ENCODE data around the gene TADA2B. TPM values are rescaled to one million over a fixed set of nuclear protein-coding genes. Genes with fewer than 3 reads are reported as not detected.

TADA2B gene
- total and polyA plus RNA-seq, 7 experiments from 2014 or later = 4.0 to 49.0 (median 30.5) TPM

- CTCF ChIA-PET = interaction anchor here (0.6 to 6.9 kb wide), 5 partner anchors 27 to 325 kb away, joined by 3 to 73 read pairs (median 3); partner anchors contain the start of gene GRPEL1
- H3K27ac ChIP-seq (ENCODE audit: low read depth, low read length) = peak overlapping the region; percentile 60
- peaks cover 0 to 15% (median 0%) of the 10 kb centered on the region in 5 donors for H3K27me3 Mint-ChIP-seq
Observed at GRCh38 chr4:7041801-7042502, 1.2 kb upstream of the TADA2B start.

GRCh38 chr4:7042503-7043283 lies 479 bp upstream of the TADA2B start:
- peaks cover 38 to 58% (median 52%) of the 10 kb centered on the region in 7 donors for H3K4me1 Mint-ChIP-seq
- no peaks in the 10 kb centered on the region for H3K27me3 ChIP-seq (ENCODE audit: control insufficient read depth in 2 of 2, insufficient read depth in 2 of 2, low read length in 2 of 2)
- peak overlapping the region; percentile 60 for H3K27ac ChIP-seq (ENCODE audit: low read depth, low read length)
- H3K36me3 ChIP-seq (ENCODE audit: control insufficient read depth in 2 of 3, insufficient read depth in 3 of 3, low read length in 3 of 3) = peaks cover 0 to 26% (median 0%) of the 10 kb centered on the region in 3 experiments
- ChIA-PET CTCF (interaction anchor here (0.6 to 6.9 kb wide), 8 partner anchors 9 to 341 kb away, joined by 3 to 73 read pairs (median 3); partner anchors contain the start of gene GRPEL1), POLR2A (interaction anchor here (0.6 to 8.2 kb wide), 19 partner anchors 8 to 611 kb away, joined by 3 to 173 read pairs (median 4); partner anchors contain the start of genes BLOC1S4, GRPEL1, KIAA0232 and MRFAP1)
- H3K9me3 ChIP-seq (ENCODE audit: control insufficient read depth in 2 of 3, low read length in 3 of 3) = no peaks in the 10 kb centered on the region
- H3K4me3 ChIP-seq (ENCODE audit: low read length) = peak overlapping the region; percentile 66
- H3K4me1 ChIP-seq (ENCODE audit: control insufficient read depth in 2 of 2, insufficient read depth in 2 of 2, low read length in 2 of 2) = peaks cover 33 to 38% of the 10 kb centered on the region in 2 donors
- DNase-seq = peak; percentile 79 to 99 (median 88)
- intact Hi-C loops (cut with micrococcal nuclease) = loop anchor here (1.0 kb wide), 10 partner anchors 26 to 402 kb away; partner anchors contain the start of genes GRPEL1 (in 2 of the 2), MRFAP1 (in 2 of the 2), TBC1D14 (in 2 of the 2) and BLOC1S4 (in 1 of the 2)
- H3K27me3 Mint-ChIP-seq = peaks cover 0 to 15% (median 0%) of the 10 kb centered on the region in 5 donors
- peak; percentile 89 for ATAC-seq
- peaks cover 0 to 12% (median 4%) of the 10 kb centered on the region in 5 donors for H3K36me3 Mint-ChIP-seq
- peak overlapping the region; percentile 81 to 94 (median 90) for H3K4me3 Mint-ChIP-seq
- H3K9me3 Mint-ChIP-seq = peaks cover 0 to 4% (median 0%) of the 10 kb centered on the region in 11 donors
- peak overlapping the region; percentile 71 to 90 (median 86) for H3K27ac Mint-ChIP-seq

More at GRCh38 chr4:7041801-7042502, 1.2 kb upstream of the TADA2B start:
- no peak for ATAC-seq
- Histone ChIP-seq H3K27me3 (ENCODE audit: control insufficient read depth in 2 of 2, insufficient read depth in 2 of 2, low read length in 2 of 2) (no peaks in the 10 kb centered on the region), H3K36me3 (ENCODE audit: control insufficient read depth in 2 of 3, insufficient read depth in 3 of 3, low read length in 3 of 3) (peaks cover 0 to 22% (median 0%) of the 10 kb centered on the region in 3 experiments), H3K4me1 (ENCODE audit: control insufficient read depth in 2 of 2, insufficient read depth in 2 of 2, low read length in 2 of 2) (peaks cover 28 to 31% of the 10 kb centered on the region in 2 donors), H3K4me3 (ENCODE audit: low read length) (peak overlapping the region; percentile 66), H3K9me3 (ENCODE audit: control insufficient read depth in 2 of 3, low read length in 3 of 3) (no peaks in the 10 kb centered on the region)
- Mint-ChIP-seq H3K4me1 (peaks cover 32 to 57% (median 50%) of the 10 kb centered on the region in 7 donors), H3K4me3 (peak overlapping the region; percentile 76 to 90 (median 82)), H3K36me3 (peaks cover 0 to 12% (median 4%) of the 10 kb centered on the region in 5 donors), H3K27ac (peak overlapping the region; percentile 48 to 88 (median 72)), H3K9me3 (peaks cover 0 to 4% (median 0%) of the 10 kb centered on the region in 11 donors)
- intact Hi-C loops (cut with micrococcal nuclease) = loop anchor here in 1 of 2 donors (1.0 kb wide), 1 partner anchor 402 kb away; the partner anchor contains the start of gene MRFAP1
- peak in 6 of 9 donors; percentile 14 to 33 (median 25) for DNase-seq
- POLR2A ChIA-PET = interaction anchor here (0.7 to 8.2 kb wide), 8 partner anchors 9 to 325 kb away, joined by 3 to 173 read pairs (median 5); partner anchors contain the start of genes GRPEL1 and TBC1D14

DNA sequence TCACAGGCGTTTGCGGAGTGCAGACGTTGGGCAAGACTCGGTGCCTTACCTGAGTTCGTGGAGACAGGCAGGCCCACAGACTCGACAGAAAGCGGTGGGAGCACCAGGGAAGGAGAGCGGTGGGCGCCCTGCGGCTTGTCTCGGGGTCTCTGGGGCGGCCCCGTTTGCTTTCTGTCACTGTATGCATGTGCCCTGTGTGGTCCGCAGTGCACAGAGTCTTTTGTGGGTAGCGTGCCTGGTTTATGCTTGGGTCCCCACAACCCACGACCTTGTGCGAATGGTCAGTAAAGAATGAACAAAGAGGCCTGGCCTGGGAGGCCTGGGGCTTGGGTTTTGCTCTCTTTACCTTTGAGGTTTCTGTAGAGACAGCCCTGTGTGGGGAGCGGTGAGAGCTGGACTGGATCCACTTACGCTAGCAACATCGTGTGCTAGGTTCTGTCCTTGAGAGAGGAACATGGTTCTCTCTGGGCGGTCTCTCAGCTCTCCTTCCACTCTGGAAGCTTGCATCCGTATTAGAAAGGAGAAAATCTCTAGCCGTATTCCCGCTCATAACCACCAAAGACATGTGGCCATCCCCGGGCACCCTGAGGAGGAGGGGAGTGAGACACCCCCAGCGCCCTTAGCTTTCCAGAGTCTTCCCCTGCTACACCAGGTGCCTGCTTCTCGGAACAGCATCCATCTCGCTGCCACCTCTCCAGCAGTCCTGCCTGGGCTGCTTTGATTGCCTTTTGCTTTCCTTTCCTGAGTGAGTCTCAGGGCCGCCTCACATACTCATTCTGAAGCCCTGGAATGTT lies 1.2 kb downstream of the TADA2B start:
- H3K36me3 ChIP-seq (ENCODE audit: control insufficient read depth in 2 of 3, insufficient read depth in 3 of 3, low read length in 3 of 3) = peaks cover 0 to 26% (median 0%) of the 10 kb centered on the region in 3 experiments
- peaks cover 0 to 15% (median 0%) of the 10 kb centered on the region in 5 donors for H3K27me3 Mint-ChIP-seq
- H3K4me3 ChIP-seq (ENCODE audit: low read length) = peak overlapping the region; percentile 84
- no peak for DNase-seq
- H3K27ac ChIP-seq (ENCODE audit: low read depth, low read length) = peak overlapping the region; percentile 85
- no peaks in the 10 kb centered on the region for H3K9me3 ChIP-seq (ENCODE audit: control insufficient read depth in 2 of 3, low read length in 3 of 3)
- ATAC-seq = no peak
- intact Hi-C loops (cut with micrococcal nuclease) = no loop called here
- peaks cover 0 to 4% (median 0%) of the 10 kb centered on the region in 11 donors for H3K9me3 Mint-ChIP-seq
- ChIA-PET CTCF (interaction anchor here (0.6 to 6.9 kb wide), 4 partner anchors 8 to 349 kb away, joined by 3 to 73 read pairs (median 4); partner anchors contain the start of gene GRPEL1), POLR2A (interaction anchor here (0.9 to 8.2 kb wide), 13 partner anchors 8 to 404 kb away, joined by 3 to 173 read pairs (median 5); partner anchors contain the start of genes GRPEL1, KIAA0232, MRFAP1 and TBC1D14)
- peak overlapping the region; percentile 76 to 92 (median 87) for H3K27ac Mint-ChIP-seq
- peak overlapping the region; percentile 90 to 95 (median 92) for H3K4me3 Mint-ChIP-seq
- H3K4me1 Mint-ChIP-seq = peaks cover 44 to 65% (median 57%) of the 10 kb centered on the region in 7 donors
- H3K27me3 ChIP-seq (ENCODE audit: control insufficient read depth in 2 of 2, insufficient read depth in 2 of 2, low read length in 2 of 2) = no peaks in the 10 kb centered on the region
- H3K36me3 Mint-ChIP-seq = peaks cover 0 to 12% (median 4%) of the 10 kb centered on the region in 5 donors
- peaks cover 33 to 42% of the 10 kb centered on the region in 2 donors for H3K4me1 ChIP-seq (ENCODE audit: control insufficient read depth in 2 of 2, insufficient read depth in 2 of 2, low read length in 2 of 2)

GRCh38 chr4:7045553-7045952 lies 2.4 kb downstream of the TADA2B start:
- Histone ChIP-seq H3K27me3 (ENCODE audit: control insufficient read depth in 2 of 2, insufficient read depth in 2 of 2, low read length in 2 of 2) (no peaks in the 10 kb centered on the region), H3K36me3 (ENCODE audit: control insufficient read depth in 2 of 3, insufficient read depth in 3 of 3, low read length in 3 of 3) (peaks cover 0 to 39% (median 0%) of the 10 kb centered on the region in 3 experiments), H3K4me3 (ENCODE audit: low read length) (peak overlapping the region; percentile 21), H3K9me3 (ENCODE audit: control insufficient read depth in 2 of 3, low read length in 3 of 3) (no peaks in the 10 kb centered on the region), H3K27ac (ENCODE audit: low read depth, low read length) (no peak overlapping the region), H3K4me1 (ENCODE audit: control insufficient read depth in 2 of 2, insufficient read depth in 2 of 2, low read length in 2 of 2) (peaks cover 33 to 42% of the 10 kb centered on the region in 2 donors)
- Mint-ChIP-seq H3K4me1 (peaks cover 50 to 75% (median 63%) of the 10 kb centered on the region in 7 donors), H3K27ac (peak overlapping the region in 7 of 9 donors; percentile 38 to 92 (median 88)), H3K36me3 (peaks cover 0 to 12% (median 4%) of the 10 kb centered on the region in 5 donors), H3K9me3 (peaks cover 0 to 4% (median 0%) of the 10 kb centered on the region in 11 donors), H3K4me3 (peak overlapping the region; percentile 90 to 95 (median 92)), H3K27me3 (peaks cover 0 to 15% (median 0%) of the 10 kb centered on the region in 5 donors)
- DNase-seq (no peak), ATAC-seq (no peak)
- CTCF ChIA-PET = interaction anchor here (1.1 to 6.9 kb wide), 3 partner anchors 10 to 71 kb away, joined by 3 to 73 read pairs (median 4); partner anchors contain the start of gene GRPEL1
- POLR2A ChIA-PET = interaction anchor here (1.0 to 8.2 kb wide), 4 partner anchors 11 to 329 kb away, joined by 4 to 173 read pairs (median 10); partner anchors contain the start of genes BLOC1S4 and GRPEL1
- intact Hi-C loops (cut with micrococcal nuclease) = no loop called here

Measured in naive thymus-derived CD4-positive, alpha-beta T cell (primary cell).